Measurements from ENCODE around the gene ADAMTSL2. TPM values are rescaled to one million over a fixed set of nuclear protein-coding genes. Genes with fewer than 3 reads are reported as not detected.

Gene ADAMTSL2
- total and polyA plus RNA-seq, 2 experiments from 2014 or later = 1.5 to 2.2 TPM

DNA sequence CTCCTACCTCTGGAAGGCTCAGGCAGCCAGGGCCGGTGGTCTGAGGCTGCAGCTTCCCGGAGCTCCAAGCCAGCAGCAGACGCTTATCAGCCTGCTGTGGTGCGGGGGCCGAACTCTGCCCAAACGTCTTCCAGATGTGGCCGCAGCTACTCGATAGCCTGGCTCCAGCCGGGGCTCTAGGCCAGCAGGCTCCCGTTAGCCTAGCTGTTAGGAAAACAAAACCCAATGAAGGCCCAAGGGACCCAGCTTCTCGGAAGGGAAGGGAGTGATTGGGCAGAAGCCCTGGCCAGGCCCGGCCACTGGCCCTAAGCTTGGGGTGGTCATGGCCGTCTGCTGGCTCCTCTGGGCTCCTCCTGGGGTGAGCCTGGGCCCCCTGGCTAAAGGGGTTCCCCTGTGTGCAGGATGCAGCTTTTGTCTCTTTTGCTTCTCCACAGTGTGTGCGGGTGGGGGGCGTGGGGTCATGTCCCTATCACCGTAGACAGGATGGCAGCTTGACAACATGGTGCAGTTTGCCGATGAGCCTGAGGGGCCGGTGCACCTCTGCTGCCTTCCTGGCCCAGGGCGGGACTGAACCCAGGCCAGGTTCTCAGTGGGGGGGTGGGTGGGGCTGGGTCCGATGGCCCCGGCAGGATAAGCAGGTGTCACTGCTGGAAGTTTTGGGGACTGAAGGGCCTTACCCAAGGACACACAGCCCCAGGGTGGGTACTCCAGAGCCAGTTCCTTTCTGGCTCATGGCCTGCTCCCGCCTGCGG is 28.4 kb upstream of the ADAMTSL2 start:
- Histone ChIP-seq H3K4me3 (no peak overlapping the region), H3K4me2 (no peak overlapping the region), H4K20me1 (ENCODE audit: insufficient read depth, poor library complexity, severe bottlenecking) (no peaks in the 10 kb centered on the region), H3K9me2 (replicated peaks; ENCODE audit: insufficient read depth) (no peaks in the 10 kb centered on the region), H3K79me2 (no peaks in the 10 kb centered on the region), H3K36me3 (replicated peaks; ENCODE audit: insufficient read depth, low read depth) (no peaks in the 10 kb centered on the region), H3K27me3 (no peaks in the 10 kb centered on the region), H3K9me3 (ENCODE audit: low read depth) (peaks cover 4% of the 10 kb centered on the region), H2AFZ (no peak overlapping the region), H3K4me1 (ENCODE audit: insufficient read depth) (peaks cover 15% of the 10 kb centered on the region), H3K27ac (no peak overlapping the region)
- TF ChIP-seq EZH2phosphoT487 (IDR thresholded peaks at IDR 0.05; ENCODE audit: low read depth, severe bottlenecking, unreplicated experiment) = no peak
- TF ChIP-seq, protein P1, sequence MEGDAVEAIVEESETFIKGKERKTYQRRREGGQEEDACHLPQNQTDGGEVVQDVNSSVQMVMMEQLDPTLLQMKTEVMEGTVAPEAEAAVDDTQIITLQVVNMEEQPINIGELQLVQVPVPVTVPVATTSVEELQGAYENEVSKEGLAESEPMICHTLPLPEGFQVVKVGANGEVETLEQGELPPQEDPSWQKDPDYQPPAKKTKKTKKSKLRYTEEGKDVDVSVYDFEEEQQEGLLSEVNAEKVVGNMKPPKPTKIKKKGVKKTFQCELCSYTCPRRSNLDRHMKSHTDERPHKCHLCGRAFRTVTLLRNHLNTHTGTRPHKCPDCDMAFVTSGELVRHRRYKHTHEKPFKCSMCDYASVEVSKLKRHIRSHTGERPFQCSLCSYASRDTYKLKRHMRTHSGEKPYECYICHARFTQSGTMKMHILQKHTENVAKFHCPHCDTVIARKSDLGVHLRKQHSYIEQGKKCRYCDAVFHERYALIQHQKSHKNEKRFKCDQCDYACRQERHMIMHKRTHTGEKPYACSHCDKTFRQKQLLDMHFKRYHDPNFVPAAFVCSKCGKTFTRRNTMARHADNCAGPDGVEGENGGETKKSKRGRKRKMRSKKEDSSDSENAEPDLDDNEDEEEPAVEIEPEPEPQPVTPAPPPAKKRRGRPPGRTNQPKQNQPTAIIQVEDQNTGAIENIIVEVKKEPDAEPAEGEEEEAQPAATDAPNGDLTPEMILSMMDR (IDR thresholded peaks at IDR 0.05; ENCODE audit: poor library complexity) = no peak
- no peak for TF ChIP-seq EZH2 (IDR thresholded peaks at IDR 0.05; ENCODE audit: borderline replicate concordance)
- WGBS (ENCODE audit: low lambda C conversion rate, missing lambda C conversion rate) = 58% methylated on average over 18 of the region's 23 CpGs
- no peak for DNase-seq (ENCODE audit: low spot score)

DNA sequence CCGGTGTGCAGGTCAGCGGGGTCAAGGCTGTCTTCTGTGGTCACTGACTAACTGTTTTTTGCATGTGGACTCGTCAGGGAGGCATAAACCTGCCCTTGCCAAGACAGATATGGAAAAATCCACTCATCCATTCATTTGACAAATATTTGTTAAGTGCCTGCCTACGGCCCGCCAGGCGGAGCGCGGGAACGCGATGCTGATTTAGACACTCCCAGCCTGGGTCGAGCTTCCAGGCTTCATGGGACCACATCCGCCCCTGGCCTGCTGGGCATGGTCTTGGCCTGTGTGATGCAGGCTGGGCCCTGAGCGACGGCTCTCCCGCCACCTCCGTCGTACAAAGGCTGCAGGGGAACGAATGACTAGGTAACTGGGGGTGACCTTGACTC is 27.9 kb upstream of the ADAMTSL2 start:
- Histone ChIP-seq H3K4me1 (ENCODE audit: insufficient read depth) (peaks cover 15% of the 10 kb centered on the region), H3K9me2 (replicated peaks; ENCODE audit: insufficient read depth) (no peaks in the 10 kb centered on the region), H3K27ac (no peak overlapping the region), H3K4me2 (no peak overlapping the region), H3K79me2 (no peaks in the 10 kb centered on the region), H3K36me3 (replicated peaks; ENCODE audit: insufficient read depth, low read depth) (no peaks in the 10 kb centered on the region), H3K27me3 (no peaks in the 10 kb centered on the region), H3K4me3 (no peak overlapping the region), H4K20me1 (ENCODE audit: insufficient read depth, poor library complexity, severe bottlenecking) (no peaks in the 10 kb centered on the region), H3K9me3 (ENCODE audit: low read depth) (peaks cover 4% of the 10 kb centered on the region), H2AFZ (no peak overlapping the region)
- WGBS (ENCODE audit: low lambda C conversion rate, missing lambda C conversion rate) = 74% methylated on average over 18 of the region's 18 CpGs
- DNase-seq (ENCODE audit: low spot score) = no peak
- TF ChIP-seq EZH2 (IDR thresholded peaks at IDR 0.05; ENCODE audit: borderline replicate concordance) (no peak), EZH2phosphoT487 (IDR thresholded peaks at IDR 0.05; ENCODE audit: low read depth, severe bottlenecking, unreplicated experiment) (no peak)
- TF ChIP-seq, protein P1 (IDR thresholded peaks at IDR 0.05; ENCODE audit: poor library complexity) = no peak

DNA sequence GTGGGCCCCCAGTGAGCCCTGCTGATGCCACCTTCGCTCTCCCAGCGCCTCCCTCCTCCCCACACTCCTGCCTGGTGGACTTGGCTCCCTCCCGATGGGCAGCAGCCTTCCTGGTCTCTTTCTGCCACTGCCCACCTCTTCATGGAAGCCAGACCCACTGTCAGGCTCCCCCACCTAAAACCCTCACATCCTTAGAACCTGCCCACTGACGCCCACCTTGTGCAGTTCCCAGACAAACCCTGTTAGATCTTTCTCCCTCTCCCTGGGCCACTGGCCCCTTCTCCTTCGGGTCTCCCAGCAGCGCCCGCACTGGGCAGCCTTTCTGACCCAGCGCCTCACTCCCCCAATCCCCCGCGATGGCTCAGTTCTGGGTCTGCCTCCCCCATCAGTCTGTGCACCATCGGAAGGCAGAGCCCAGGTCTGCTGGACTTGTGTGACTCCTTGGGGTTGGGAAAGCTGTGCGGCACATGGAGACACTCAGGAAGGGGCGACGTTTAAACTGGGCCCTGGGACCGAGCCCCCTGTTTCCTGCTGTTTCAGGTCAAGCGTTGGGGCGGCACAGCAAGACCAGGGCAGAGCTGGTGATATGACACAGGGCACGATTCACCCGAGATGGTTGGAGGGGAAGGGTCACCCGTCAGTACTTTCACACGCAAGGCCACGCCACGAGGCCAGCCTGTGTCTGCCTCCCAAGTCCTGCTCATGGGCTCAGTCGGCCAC is 27.1 kb upstream of the ADAMTSL2 start:
- Histone ChIP-seq H2AFZ (no peak overlapping the region), H3K27me3 (no peaks in the 10 kb centered on the region), H3K79me2 (no peaks in the 10 kb centered on the region), H3K4me2 (no peak overlapping the region), H3K9me3 (ENCODE audit: low read depth) (peaks cover 2% of the 10 kb centered on the region), H3K27ac (no peak overlapping the region), H3K36me3 (replicated peaks; ENCODE audit: insufficient read depth, low read depth) (no peaks in the 10 kb centered on the region), H3K9me2 (replicated peaks; ENCODE audit: insufficient read depth) (no peaks in the 10 kb centered on the region), H3K4me1 (ENCODE audit: insufficient read depth) (peaks cover 15% of the 10 kb centered on the region), H4K20me1 (ENCODE audit: insufficient read depth, poor library complexity, severe bottlenecking) (no peaks in the 10 kb centered on the region), H3K4me3 (no peak overlapping the region)
- no peak for DNase-seq (ENCODE audit: low spot score)
- 95% methylated on average over 24 of the region's 24 CpGs for WGBS (ENCODE audit: low lambda C conversion rate, missing lambda C conversion rate)
- TF ChIP-seq EZH2phosphoT487 (IDR thresholded peaks at IDR 0.05; ENCODE audit: low read depth, severe bottlenecking, unreplicated experiment) = no peak
- no peak for TF ChIP-seq EZH2 (IDR thresholded peaks at IDR 0.05; ENCODE audit: borderline replicate concordance)
- TF ChIP-seq, protein P1 (IDR thresholded peaks at IDR 0.05; ENCODE audit: poor library complexity) = no peak

All from hepatocyte (in vitro differentiated cells).